HG03103 (cell line): ENCODE results near the gene GCKR.
"Not testable (repeated sequence)": the region's sequence is repeated elsewhere in the genome, so short reads cannot be mapped to it uniquely, and the experiment has no call there.

Experiments
- ATAC-seq: cut with Tn5 transposase; IDR thresholded peaks from one replicate; pipeline ENCODE4 v1.9.1; 2021; ENCODE audit warnings: low read depth; ENCODE audit not compliant: unreplicated experiment

Gene GCKR

GRCh38 chr2:27507293-27507692 lies 10.7 kb downstream of the GCKR start:
- no peak for ATAC-seq

- ATAC-seq: no peak
These were observed 12.7 kb downstream of the GCKR start for GRCh38 chr2:27509326-27509725.

GRCh38 chr2:27518113-27518781 lies 21.6 kb downstream of the GCKR start:
- ATAC-seq: no peak

GRCh38 chr2:27518782-27519113 lies 22.1 kb downstream of the GCKR start:
- no peak for ATAC-seq

- ATAC-seq: no peak
These were observed 23.7 kb downstream of the GCKR start for GRCh38 chr2:27520316-27520715.

- no peak for ATAC-seq
These were observed 25.8 kb downstream of the GCKR start for GRCh38 chr2:27522400-27522945.

- ATAC-seq: no peak
These were observed 30.5 kb downstream of the GCKR start for GRCh38 chr2:27527182-27527581.

DNA sequence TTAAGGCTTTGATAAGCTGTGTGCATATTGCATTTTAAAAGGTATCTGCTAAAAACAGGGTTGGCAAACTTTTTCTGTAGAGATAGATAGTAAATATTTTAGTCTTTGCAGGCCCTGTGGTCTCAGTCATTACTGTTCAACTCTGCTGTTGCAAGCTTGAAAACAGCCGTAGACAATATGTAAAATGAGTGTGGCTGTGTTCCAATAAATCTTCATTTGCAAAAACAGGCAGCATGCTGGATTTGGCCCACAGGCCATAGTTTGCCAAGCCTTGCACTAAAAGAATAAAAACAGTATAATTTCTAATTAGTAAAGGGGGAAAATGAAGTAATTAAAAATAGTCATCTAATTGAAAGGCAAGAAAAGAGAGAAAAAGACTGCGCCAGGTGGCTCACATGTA lies 35.3 kb downstream of the GCKR start:
- no peak for ATAC-seq

DNA sequence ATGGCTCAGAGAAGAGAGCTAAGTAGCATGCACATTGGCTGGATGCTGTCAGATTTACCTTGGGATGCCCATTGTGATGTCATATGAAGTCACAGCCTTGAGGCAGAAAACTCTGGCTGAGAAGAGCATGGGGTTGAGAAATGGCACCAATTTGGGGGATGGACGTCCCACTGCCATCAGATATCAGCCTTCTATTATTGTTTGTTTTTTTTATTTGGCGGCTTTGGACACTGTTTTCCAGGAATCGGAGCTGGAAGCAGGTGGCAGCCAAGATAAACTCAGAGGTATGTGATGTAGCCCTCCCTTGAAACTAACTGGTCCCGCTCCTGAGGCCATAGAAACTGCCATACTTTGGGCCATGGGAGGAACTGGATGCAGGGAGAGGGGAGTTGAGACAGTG lies 40.6 kb downstream of the GCKR start:
- no peak for ATAC-seq

DNA sequence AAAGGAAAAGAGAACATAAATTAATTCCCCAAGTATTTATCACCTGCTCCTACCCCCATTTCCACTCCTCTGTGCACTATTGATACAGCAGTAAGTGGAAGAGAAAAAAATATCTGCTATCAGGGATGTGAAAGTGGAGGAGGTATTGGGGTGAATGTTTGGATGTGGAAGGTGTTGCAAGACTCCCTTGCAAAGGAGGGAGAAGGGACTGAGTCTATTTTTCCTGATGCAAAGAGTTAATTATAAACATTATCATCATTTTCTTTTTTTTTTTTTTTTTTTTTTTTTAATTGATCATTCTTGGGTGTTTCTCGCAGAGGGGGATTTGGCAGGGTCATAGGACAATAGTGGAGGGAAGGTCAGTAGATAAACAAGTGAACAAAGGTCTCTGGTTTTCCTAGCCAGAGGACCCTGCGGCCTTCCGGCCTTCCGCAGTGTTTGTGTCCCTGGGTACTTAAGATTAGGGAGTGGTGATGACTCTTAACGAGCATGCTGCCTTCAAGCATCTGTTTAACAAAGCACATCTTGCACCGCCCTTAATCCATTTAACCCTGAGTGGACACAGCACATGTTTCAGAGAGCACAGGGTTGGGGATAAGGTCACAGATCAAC lies 42.3 kb downstream of the GCKR start:
- ATAC-seq: not testable (repeated sequence)

GRCh38 chr2:27539649-27540048 lies 43.0 kb downstream of the GCKR start:
- not testable (repeated sequence) for ATAC-seq

DNA sequence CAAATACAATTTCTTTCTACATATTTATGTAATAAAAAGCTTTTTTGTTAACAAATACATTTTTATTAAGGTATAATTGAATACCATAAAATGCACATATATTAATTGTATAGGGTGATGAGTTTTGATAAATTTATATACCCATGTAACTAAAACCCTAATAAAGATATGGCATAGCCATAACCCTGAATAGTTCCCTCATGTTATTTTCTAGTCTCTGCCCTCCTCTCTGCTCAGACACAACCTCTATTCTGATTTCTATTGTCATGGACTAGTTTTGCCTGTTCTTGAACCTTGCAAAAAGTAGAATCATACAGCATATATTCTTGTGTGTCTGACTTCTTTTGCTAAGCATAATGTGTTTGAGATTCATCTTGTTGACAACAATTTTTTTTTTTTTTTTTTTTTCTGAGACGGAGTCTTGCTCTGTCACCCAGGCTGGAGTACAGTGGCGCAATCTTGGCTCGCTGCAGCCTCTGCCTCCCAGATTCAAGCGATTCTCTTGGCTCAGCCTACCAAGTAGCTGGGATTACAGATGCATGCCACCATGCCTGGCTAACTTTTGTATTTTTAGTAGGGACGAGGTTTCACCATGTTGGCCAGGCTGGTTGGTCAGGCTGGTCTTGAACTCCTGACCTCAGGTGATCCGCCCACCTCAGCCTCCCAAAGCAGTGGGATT lies 47.6 kb downstream of the GCKR start:
- no peak for ATAC-seq

GRCh38 chr2:27545348-27546141 lies 48.9 kb downstream of the GCKR start:
- no peak for ATAC-seq

GRCh38 chr2:27549303-27549702 lies 52.7 kb downstream of the GCKR start:
- no peak for ATAC-seq

DNA sequence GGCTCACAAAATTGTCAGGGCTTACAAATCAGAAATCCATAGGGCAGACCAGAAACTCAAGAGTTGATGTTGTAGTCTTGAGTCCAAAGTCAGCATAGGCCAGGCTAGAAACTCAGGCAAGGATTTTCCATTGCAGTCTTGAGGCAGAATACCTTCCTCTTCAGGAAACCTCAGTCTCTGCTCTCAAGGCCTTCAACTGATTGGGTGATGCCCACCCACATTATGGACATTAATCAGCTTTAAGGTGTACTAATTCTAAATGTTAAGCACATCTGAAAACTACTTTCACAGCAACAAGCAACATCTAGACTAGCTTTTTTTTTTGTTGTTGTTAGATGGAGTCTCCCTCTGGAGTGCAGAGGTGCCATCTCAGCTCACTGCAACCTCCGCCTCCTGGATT lies 54.9 kb downstream of the GCKR start:
- ATAC-seq: no peak

- ATAC-seq: no peak
These were observed 56.3 kb downstream of the GCKR start for GRCh38 chr2:27552941-27553340.

DNA sequence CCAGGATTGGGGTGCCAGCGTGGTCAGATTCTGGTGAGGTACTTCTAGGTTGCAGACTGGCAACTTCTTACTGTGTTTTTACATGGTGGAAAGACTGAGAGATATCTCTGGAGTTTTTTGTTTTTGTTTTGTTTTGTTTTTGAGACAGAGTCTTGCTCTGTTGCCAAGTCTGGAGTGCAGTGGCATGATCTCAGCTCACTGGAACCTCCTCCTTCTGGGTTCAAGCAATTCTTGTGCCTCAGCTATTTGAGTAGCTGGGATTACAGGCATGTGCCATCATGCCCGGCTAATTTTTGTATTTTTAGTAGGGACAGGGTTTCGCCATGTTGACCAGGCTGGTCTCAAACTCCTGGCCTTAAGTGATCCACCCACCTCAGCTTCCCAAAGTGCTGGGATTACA lies 57.8 kb downstream of the GCKR start:
- ATAC-seq: not testable (repeated sequence)

GRCh38 chr2:27559228-27559627 lies 62.6 kb downstream of the GCKR start:
- no peak for ATAC-seq

GRCh38 chr2:27561060-27561459 lies 64.4 kb downstream of the GCKR start:
- no peak for ATAC-seq

DNA sequence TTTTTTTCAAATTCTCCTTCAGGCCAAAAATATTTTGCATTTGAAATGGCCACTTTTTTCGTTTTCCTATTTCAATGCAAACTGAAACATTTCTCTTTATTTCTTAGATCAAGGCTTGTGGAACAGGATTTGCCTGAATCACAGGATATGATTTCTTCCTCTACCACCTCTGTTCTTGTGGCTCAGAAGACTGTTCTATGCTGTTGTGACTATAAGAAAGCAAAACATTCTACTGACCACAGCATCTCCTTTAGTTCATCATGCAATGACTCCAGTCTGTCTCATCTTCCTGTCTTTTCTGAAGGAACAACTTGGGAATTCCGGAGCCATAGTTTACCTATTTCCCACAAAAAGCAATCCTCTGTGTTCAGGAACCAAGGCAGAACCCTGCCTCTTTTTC lies 70.0 kb downstream of the GCKR start:
- ATAC-seq: no peak

DNA sequence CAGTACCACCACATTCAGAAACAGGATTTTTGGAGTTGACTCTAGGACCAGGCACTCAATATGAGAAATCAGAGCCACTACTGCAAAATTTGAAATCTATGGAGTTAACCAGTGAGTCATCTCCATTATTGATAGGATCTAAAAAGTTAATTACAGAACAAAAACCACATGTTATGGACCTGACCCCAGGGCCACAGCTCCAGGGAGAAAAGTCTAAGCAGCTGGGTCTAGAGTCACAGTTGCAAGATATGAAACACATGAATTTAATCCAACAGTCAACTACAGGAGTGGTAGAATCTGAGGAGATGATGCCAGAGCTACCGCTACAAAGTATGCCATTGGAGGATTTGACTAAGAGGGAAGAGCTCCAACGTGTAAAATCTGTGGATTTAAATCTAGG lies 72.8 kb downstream of the GCKR start:
- no peak for ATAC-seq
